K562 (cell line): ENCODE results near the gene PDIA4. TPM values are rescaled to one million over a fixed set of nuclear protein-coding genes. Genes with fewer than 3 reads are reported as not detected.

ENCODE experiments used
- BCLAF1 ChIP-seq, 2 experiments: fragments of 450-650 bp in 1 of 2; IDR thresholded peaks; 2 replicates each; pipeline ENCODE4 v1.6.1; 2011 to 2017; ENCODE audit warnings: low read depth in 2 of 2, antibody characterized with exemption in 1 of 2, borderline replicate concordance in 1 of 2, low read length in 1 of 2, mild to moderate bottlenecking in 1 of 2, mixed read lengths in 1 of 2; ENCODE audit not compliant: control insufficient read depth in 1 of 2
- CREB1 ChIP-seq, 2 experiments: sonication (generic) in 1 of 2; formaldehyde crosslinking in 1 of 2; IDR thresholded peaks; 2 replicates each; pipeline versions ENCODE4 v1.6.1 to v1.8.0; 2012 to 2022; ENCODE audit warnings: inconsistent platforms in 1 of 2, mild to moderate bottlenecking in 1 of 2, missing genetic modification reagents in 1 of 2, moderate library complexity in 1 of 2
- HCFC1 ChIP-seq: IDR thresholded peaks from 2 replicates; pipeline ENCODE4 v1.6.1; 2012; ENCODE audit warnings: low read depth, low read length, improper control_type of control experiment
- IRF1 ChIP-seq: sonication (generic); formaldehyde crosslinking; IDR thresholded peaks from 2 replicates; pipeline ENCODE4 v1.8.0; 2022; ENCODE audit warnings: missing genetic modification reagents, mild to moderate bottlenecking, borderline replicate concordance
- KDM1A ChIP-seq, 2 experiments: fragments of 450-650 bp; IDR thresholded peaks; 2 replicates each; pipeline ENCODE4 v1.6.1; 2016; ENCODE audit warnings: mild to moderate bottlenecking in 2 of 2
- MEIS2 ChIP-seq: fragments of 450-650 bp; IDR thresholded peaks from 2 replicates; pipeline ENCODE4 v1.6.1; 2014; ENCODE audit warnings: mild to moderate bottlenecking; ENCODE audit not compliant: partially characterized antibody
- NRF1 ChIP-seq, 2 experiments: fragments of 450-650 bp; IDR thresholded peaks in 1 of 2; conservative IDR thresholded peaks in 1 of 2; 2 replicates each; pipeline ENCODE4 v1.6.1; 2014; ENCODE audit warnings: mild to moderate bottlenecking in 2 of 2
- PRDM10 ChIP-seq: fragments of 450-650 bp; IDR thresholded peaks from 2 replicates; pipeline ENCODE4 v1.6.1; 2018; ENCODE audit not compliant: partially characterized antibody
- RFX7 ChIP-seq: fragments of 250-450 bp; sonication (Bioruptor Pico); IDR thresholded peaks from 2 replicates; pipeline ENCODE4 v1.5.1; 2021; ENCODE audit warnings: mild to moderate bottlenecking
- TCF3 ChIP-seq: sonication (generic); formaldehyde crosslinking; IDR thresholded peaks from 2 replicates; pipeline ENCODE4 v1.4.0; 2020; ENCODE audit warnings: mild to moderate bottlenecking, missing genetic modification reagents
- TEAD4 ChIP-seq, 2 experiments: sonication (generic) in 1 of 2; formaldehyde crosslinking in 1 of 2; IDR thresholded peaks; 2 replicates each; pipeline versions ENCODE4 v1.6.1 to v1.8.0; 2012 to 2022; ENCODE audit warnings: borderline replicate concordance in 1 of 2, inconsistent platforms in 1 of 2, low read length in 1 of 2, mild to moderate bottlenecking in 1 of 2, missing genetic modification reagents in 1 of 2
- ZBTB17 ChIP-seq: fragments of 450-650 bp; formaldehyde crosslinking; IDR thresholded peaks from 2 replicates; pipeline ENCODE4 v1.4.0; 2020; ENCODE audit warnings: mild to moderate bottlenecking
- ZBTB5 ChIP-seq: fragments of 450-650 bp; IDR thresholded peaks from 2 replicates; pipeline ENCODE4 v1.6.1; 2017; ENCODE audit warnings: antibody characterized with exemption
- ZNF197 ChIP-seq: fragments of 200-800 bp; sonication (Bioruptor generic); IDR thresholded peaks from 2 replicates; pipeline ENCODE4 v1.6.1; 2016; ENCODE audit warnings: low read depth, missing genetic modification characterization, missing compliant biosample characterization
- polyA plus RNA-seq, 8 experiments: library from polyadenylated mRNA; depleted of rRNA in 4 of 8; stranded (reverse) in 5 of 8; unstranded in 3 of 8; fragments of >200 nt; fragmentation: Nextera tagmentation in 2 of 8; fragmentation: Illumina TruSeq in 1 of 8; extraction: Ambion mirVana in 2 of 8; extraction: Trizol in 1 of 8; gene quantifications; 2 replicates each; pipeline versions ENCODE4 v1.2.1 to v1.2.3, GENCODE V29; 2011 to 2014; ENCODE audit warnings: inconsistent platforms in 1 of 8, missing spikeins in 1 of 8
- total RNA-seq, 7 experiments: library from RNA; depleted of rRNA in 6 of 7; stranded (reverse); fragments of >200 nt in 6 of 7; fragmentation: Illumina TruSeq in 2 of 7; extraction: Trizol in 2 of 7; gene quantifications; 2 replicates each; pipeline versions ENCODE4 v1.2.1 to v1.2.3, GENCODE V29; 2011 to 2021; ENCODE audit warnings: low replicate concordance in 1 of 7

PDIA4 gene
- total and polyA plus RNA-seq, 9 of the 15 experiments (the other 6 are each of a cell fraction or from before 2014, with no cell fraction given) = 9.1 to 175 (median 146) TPM

GRCh38 chr7:148983200-148984146 is 44.8 kb downstream of the PDIA4 start (continued):
- no peak for TF ChIP-seq ZBTB5
- TF ChIP-seq NRF1 (conservative IDR thresholded peaks at IDR 0.05 in 1 of 2, IDR thresholded peaks at IDR 0.05 in 1 of 2) = 0 out of 4 replicates have a peak, but pooled peaks of 1 of the 2 experiments have one; percentile 15
- peak; percentile 40 for TF ChIP-seq PRDM10
- peak; percentile 94 for TF ChIP-seq TEAD4 (IDR thresholded peaks at IDR 0.05; ENCODE audit: low read length)
- TF ChIP-seq TEAD4 (CRISPR knock-in tag; IDR thresholded peaks at IDR 0.05; ENCODE audit: borderline replicate concordance) = no peak
- TF ChIP-seq ZBTB17 (CRISPR knock-in tag) = no peak
- TF ChIP-seq RFX7 (CRISPR knock-in tag) = 0 out of 2 replicates have a peak, but pooled peaks have one; percentile 62
- TF ChIP-seq IRF1 (CRISPR knock-in tag) = no peak
- TF ChIP-seq BCLAF1 (IDR thresholded peaks at IDR 0.05; ENCODE audit: borderline replicate concordance in 1 of 2, control insufficient read depth in 1 of 2, low read depth in 2 of 2, low read length in 1 of 2) = no peak
- 0 out of 2 replicates have a peak, but pooled peaks have one; percentile 22 for TF ChIP-seq TCF3 (CRISPR knock-in tag)
- peak; percentile 16; the same call in 1 of the 2 replicates for TF ChIP-seq HCFC1
- TF ChIP-seq CREB1 (IDR thresholded peaks at IDR 0.05) = no peak; the same call in 1 of the 2 replicates
- no peak for TF ChIP-seq CREB1 (CRISPR knock-in tag; IDR thresholded peaks at IDR 0.05)
- TF ChIP-seq KDM1A (IDR thresholded peaks at IDR 0.05) = peak; percentile 94 to 96
- TF ChIP-seq MEIS2 = peak; percentile 48
- TF ChIP-seq ZNF197 (CRISPR knock-in tag) = peak; percentile 72; the same call in 1 of the 2 replicates
